ENCODE measurements around the gene KIF11. TPM values are rescaled to one million over a fixed set of nuclear protein-coding genes. Genes with fewer than 3 reads are reported as not detected.

KIF11 gene
- total and polyA plus RNA-seq, 2 of the 13 experiments (the other 11 are each of a cell fraction or from before 2014, with no cell fraction given), result 8.7 to 38.4 TPM

GRCh38 chr10:92697663-92698511, 105.0 kb downstream of the KIF11 start (continued):
- no peak for TF ChIP-seq ZNF816 (CRISPR knock-in tag; IDR thresholded peaks at IDR 0.05; ENCODE audit: borderline replicate concordance)
- TF ChIP-seq AHDC1 (CRISPR knock-in tag; IDR thresholded peaks at IDR 0.05; ENCODE audit: borderline replicate concordance), result peak; percentile 86; the same call in 1 of the 2 replicates
- no peak for TF ChIP-seq MTA3 (CRISPR knock-in tag; IDR thresholded peaks at IDR 0.05)
- peak; percentile 97 for TF ChIP-seq ISL2 (CRISPR knock-in tag; IDR thresholded peaks at IDR 0.05)
- no peak for TF ChIP-seq ZNF10 (CRISPR knock-in tag; IDR thresholded peaks at IDR 0.05; ENCODE audit: borderline replicate concordance, low read depth)
- TF ChIP-seq POLR2G (IDR thresholded peaks at IDR 0.05; ENCODE audit: low read depth, low read length), result no peak
- no peak; the same call in 1 of the 2 replicates for TF ChIP-seq SP5 (CRISPR knock-in tag; IDR thresholded peaks at IDR 0.05; ENCODE audit: borderline replicate concordance, low read depth)
- no peak for TF ChIP-seq YEATS2 (CRISPR knock-in tag; IDR thresholded peaks at IDR 0.05; ENCODE audit: borderline replicate concordance)
- no peak for TF ChIP-seq ZNF605 (CRISPR knock-in tag; IDR thresholded peaks at IDR 0.05)
- 0 out of 2 replicates have a peak, but pooled peaks have one; percentile 46 for TF ChIP-seq PATZ1 (CRISPR knock-in tag; IDR thresholded peaks at IDR 0.05)
- no peak for TF ChIP-seq ADNP (CRISPR knock-in tag; IDR thresholded peaks at IDR 0.05)
- TF ChIP-seq REXO4 (CRISPR knock-in tag; IDR thresholded peaks at IDR 0.05; ENCODE audit: borderline replicate concordance), result no peak
- no peak for TF ChIP-seq ZFYVE20 (CRISPR knock-in tag; IDR thresholded peaks at IDR 0.05; ENCODE audit: borderline replicate concordance, low read depth)
- TF ChIP-seq ZNF251 (CRISPR knock-in tag; IDR thresholded peaks at IDR 0.05), result no peak
- TF ChIP-seq PAXIP1 (CRISPR knock-in tag; conservative IDR thresholded peaks at IDR 0.05), result peak; percentile 95
- TF ChIP-seq HOXA5 (CRISPR knock-in tag; IDR thresholded peaks at IDR 0.05), result peak; percentile 76; the same call in 1 of the 2 replicates
- TF ChIP-seq ZNF768 (CRISPR knock-in tag; IDR thresholded peaks at IDR 0.05), result no peak

Data from HepG2 (cell line).